ENCODE results near the gene SHC1. TPM values are rescaled to one million over a fixed set of nuclear protein-coding genes. Genes with fewer than 3 reads are reported as not detected.

The SHC1 gene
- polyA plus RNA-seq, 4 donors = 71.9 to 91.5 (median 80.8) TPM

- no peak for DNase-seq (ENCODE audit: low read depth in 4 of 4, low spot score in 2 of 4)
These were observed 10.0 kb downstream of the SHC1 start for GRCh38 chr1:154960446-154961136.

- no peak for DNase-seq (ENCODE audit: low read depth in 4 of 4, low spot score in 2 of 4)
These were observed 11.1 kb downstream of the SHC1 start for GRCh38 chr1:154959426-154959780.

GRCh38 chr1:154958681-154959425 is 11.7 kb downstream of the SHC1 start:
- DNase-seq (ENCODE audit: low read depth in 4 of 4, low spot score in 2 of 4) = no peak

- DNase-seq (ENCODE audit: low read depth in 4 of 4, low spot score in 2 of 4) = no peak
These were observed 12.5 kb downstream of the SHC1 start for GRCh38 chr1:154958036-154958435.

DNA sequence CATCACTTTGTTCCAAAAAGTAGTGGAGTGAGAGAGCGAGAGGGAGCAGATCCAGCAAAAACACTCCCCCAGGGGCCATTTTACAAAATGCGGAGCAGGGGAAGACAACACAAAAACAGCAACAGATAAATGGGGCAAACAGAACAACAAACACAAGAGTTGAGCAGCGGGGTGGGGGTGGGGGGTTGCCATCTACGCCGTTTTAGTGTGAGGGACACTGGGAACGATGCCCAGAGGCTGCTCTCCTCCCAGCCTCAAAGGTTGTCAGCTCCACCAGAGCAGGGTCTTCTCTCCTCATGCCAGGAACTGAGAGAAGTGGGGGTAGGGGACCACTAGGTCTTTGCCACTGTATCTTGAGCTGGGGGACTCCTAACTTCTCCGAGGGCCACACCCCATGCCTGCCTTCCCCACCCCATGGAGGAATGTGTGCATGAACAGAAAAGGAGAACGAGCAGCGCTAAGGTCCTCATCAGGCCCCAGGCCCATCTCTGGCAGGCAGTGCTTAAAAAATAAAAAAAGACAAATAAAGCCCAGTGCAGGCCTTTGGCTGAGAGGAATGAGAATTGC is 13.4 kb downstream of the SHC1 start:
- no peak for DNase-seq (ENCODE audit: low read depth in 4 of 4, low spot score in 2 of 4)

DNA sequence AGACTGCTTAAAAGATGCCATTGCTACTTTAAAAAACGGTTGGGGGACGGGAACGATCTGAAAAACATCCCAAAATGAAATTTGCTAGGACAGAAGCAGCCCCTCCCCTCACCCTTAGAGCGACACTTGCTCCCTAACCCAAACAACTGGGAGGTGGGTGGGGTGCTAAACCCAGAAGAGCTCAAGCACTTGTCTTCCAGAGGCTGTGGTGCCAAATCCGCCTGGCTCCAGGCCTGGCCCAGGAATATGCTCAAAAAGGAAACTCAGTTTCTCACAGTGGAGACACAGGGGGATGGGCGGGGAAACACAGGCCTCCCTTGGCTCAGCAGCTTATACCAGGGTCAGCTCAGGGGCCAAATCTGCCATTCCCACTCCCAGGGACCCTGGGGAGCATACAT is 14.0 kb downstream of the SHC1 start:
- DNase-seq (ENCODE audit: low read depth in 4 of 4, low spot score in 2 of 4) = no peak

DNA sequence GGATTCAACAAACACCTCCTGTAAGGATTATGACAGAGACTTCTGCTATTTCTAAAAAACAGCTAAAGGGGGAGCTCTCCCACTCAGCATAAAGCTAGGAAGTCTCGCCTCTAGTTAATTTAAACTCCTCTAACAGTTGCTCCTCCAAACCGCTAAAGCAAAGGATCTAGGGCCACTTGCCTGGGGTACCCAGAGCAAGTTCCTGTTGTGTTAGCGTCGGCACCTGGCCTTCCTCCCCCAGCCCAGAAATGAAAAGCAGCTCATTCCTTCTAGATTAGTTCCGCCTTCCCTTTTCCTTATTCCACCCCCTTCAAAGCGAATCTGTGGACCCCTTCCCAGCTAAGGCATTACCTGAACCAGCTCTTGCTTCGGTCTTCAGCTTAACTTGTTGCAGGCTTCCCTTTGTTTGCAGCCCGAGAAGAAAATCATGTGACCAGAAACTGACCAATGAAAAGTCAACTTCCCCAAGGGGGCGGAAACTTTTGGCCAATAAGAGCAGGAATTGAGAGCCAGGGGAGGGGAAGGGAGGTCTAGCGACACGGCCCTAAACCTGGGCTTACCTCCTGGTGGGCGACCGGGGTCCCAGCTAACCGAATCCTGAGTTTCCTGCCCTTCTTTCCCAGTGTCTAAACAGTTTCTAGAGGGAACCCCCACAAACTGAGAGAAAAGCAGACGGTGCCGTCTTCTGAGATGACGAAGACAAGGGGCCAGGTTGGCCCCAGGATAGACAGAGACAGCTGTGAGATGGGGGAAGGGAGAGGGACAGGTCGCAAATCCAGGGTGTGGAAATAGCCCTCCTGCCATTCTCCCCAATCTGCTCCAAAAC is 14.6 kb downstream of the SHC1 start, which contains the start of gene PBXIP1:
Gene PBXIP1, minus strand, starts transcription at position 382 of the 826 bp plus-strand sequence. CDS start 2,378 bp downstream, outside the sequence.
- peak; percentile 88 to 99 (median 94) for DNase-seq (ENCODE audit: low read depth in 4 of 4, low spot score in 2 of 4)

DNA sequence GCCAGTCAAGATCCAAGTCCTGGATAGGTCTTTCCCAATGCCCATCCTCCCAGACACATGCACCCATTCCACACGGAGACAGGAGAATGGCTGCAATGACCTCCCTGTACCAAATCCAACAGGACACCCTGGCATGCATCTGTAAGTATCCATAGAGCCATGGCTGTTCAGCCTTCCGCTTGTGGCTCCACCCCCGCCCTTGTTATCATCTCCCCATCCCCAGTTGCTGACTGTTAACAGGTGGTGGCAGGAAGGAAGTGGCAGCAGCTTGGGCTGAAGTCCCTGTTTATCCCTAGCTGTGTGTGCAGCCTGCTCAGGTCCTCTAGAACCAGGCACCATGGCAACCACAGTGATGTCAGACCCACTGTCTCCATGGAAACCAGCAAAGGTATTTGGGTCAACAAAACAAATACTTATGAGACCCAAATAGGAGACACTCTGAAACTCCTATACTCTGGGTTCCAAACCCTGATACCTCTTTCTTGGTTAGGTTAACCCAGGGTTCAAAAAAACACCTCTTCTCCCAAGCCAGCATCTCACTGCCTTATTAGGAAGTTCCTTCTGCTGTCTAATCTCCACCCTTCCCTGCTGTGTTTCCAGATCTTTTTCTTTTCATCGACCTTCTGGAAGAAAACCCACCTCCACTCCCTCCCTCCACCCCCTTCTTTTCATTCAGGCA is 15.4 kb downstream of the SHC1 start:
- DNase-seq (ENCODE audit: low read depth in 4 of 4, low spot score in 2 of 4) = no peak

DNA sequence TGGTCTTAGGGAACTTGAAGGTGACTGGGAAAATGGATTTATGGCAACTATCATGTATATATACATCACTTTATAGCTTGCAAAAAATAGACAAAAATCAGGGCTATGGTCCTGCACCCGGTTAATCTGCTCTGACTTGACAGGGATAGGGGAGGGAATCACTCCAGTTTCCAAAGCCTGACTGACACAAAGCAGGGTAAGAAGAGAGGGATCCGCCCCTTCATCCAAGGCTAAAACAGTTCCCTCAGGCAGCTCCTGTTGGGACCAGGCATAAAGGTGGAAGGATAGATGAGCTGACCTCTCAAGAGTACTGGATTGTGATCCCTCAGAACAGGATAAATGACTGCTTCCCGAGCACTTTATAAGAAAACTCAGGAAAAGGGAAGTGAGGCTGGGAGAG is 16.0 kb downstream of the SHC1 start:
- DNase-seq (ENCODE audit: low read depth in 4 of 4, low spot score in 2 of 4) = no peak

DNA sequence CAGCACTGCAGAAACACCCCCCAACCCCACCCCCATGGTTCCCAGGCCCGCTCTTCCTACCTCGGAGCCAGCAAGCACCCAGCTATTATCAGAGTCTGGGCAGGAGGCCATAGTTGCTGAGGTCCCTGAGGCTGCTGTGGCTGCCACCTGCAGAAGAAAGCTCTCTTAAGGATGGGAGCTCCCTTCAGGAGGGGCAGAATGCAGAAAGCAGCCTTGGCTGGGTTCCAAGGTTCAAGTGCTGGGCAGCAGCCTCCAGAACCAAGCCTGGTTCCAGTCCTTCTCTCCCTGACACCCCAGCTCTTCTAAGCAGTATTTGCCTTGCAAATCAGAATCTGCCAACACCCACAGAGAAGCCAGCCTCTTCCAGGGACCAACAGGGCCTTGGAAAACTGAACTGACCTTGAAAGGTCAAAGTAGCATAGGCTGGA is 16.9 kb downstream of the SHC1 start:
- no peak for DNase-seq (ENCODE audit: low read depth in 4 of 4, low spot score in 2 of 4)

- no peak for DNase-seq (ENCODE audit: low read depth in 4 of 4, low spot score in 2 of 4)
These were observed 17.9 kb downstream of the SHC1 start for GRCh38 chr1:154952664-154953063.

DNA sequence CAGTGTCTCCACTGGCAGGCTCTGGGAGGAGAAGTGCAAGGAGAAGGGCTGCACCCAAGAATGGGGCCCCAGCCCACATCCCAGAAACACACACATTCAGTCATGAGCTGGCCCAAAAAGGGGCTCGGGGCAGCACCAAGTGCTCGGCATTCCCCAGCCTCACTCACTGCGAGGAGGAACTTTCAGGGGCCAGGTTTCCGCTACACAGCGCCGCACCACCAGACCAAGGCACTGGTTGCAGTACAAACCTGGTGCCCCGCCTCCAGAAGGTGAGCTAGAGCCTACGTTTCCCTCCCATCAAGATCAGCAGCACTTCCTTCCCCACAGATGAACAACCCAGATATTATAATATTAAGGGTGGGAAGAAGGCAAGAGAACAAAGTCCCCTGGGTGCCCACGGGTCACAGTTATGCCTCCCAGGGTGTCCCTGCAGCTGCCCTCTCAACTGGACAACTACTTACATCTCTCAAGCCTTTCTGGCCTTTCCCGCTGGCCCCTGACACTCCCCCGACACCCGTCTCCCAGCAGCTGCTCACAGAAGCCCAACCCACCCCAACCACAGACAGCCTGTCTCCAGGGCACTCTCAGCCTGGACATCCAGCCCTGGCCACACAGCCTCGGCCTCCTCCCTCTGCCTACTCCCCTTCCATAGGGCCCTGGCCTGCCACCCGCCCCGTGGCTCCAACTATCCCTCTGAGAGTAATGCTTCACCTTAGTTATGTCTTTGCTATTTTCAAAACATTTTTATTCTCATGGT is 18.5 kb downstream of the SHC1 start:
- no peak for DNase-seq (ENCODE audit: low read depth in 4 of 4, low spot score in 2 of 4)

DNA sequence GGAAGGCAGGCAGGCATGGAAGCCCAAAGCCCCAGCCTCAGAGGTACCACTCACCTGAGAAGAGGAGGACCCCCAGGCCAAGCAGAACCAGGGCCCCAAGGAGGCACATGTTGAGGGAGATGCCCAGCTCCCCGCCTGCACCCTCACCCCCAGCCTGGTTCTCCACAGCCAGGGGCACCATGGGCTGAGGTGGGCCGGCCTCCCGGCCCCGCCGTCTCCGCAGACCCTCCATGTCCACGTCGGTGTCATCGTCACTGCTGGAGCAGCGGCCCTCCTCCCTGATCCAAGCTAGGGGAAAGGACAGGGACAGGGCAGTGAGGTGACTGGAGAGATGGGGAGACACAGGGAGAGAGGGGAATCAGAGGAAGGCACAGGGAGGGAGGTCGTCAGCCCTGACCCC is 22.5 kb downstream of the SHC1 start:
- no peak for DNase-seq (ENCODE audit: low read depth in 4 of 4, low spot score in 2 of 4)

DNA sequence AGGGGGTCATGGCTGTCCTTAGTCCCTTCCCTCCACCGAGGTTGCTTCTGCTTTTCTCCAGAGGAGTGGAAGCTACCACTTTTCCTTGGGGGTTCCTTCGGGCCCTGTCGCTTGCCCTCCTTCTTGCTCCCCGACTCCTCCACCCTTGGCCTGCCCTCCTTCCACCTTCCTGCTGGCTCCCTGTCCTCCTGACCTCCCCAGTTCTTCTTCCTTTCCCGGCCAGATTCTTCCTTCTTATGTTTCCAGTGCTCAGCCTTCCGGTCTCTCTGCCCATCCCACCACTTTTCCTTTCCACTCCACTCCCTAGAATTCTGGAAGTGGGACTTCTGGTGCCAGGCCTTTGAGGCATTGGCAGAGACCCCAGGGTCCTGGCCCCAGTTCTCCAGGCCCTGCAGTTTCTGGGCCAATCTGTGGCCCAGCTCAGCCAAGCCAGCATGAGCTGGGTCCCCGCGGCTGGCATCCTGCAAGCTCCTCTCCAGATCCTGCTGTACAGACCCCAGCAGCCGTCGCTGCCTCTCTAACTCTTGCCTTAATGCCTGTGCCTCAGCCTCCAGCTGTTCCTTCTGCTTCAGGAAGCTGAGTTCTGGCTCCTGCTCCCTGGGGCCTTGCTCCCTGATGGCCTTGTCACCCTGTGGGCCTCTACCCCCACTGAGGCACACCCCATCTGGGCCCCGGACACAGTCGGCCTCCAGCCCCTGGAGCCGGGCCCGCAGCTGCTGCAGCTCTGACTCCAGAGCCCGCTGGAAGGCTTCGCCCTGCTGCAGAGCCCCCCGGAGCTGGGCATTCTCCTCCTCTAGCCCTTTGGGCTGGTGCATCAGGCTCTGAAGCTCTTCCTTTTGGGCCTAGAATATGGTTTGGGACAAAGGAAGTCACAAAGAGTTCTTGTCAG is 24.3 kb downstream of the SHC1 start:
- DNase-seq (ENCODE audit: low read depth in 4 of 4, low spot score in 2 of 4) = no peak

DNA sequence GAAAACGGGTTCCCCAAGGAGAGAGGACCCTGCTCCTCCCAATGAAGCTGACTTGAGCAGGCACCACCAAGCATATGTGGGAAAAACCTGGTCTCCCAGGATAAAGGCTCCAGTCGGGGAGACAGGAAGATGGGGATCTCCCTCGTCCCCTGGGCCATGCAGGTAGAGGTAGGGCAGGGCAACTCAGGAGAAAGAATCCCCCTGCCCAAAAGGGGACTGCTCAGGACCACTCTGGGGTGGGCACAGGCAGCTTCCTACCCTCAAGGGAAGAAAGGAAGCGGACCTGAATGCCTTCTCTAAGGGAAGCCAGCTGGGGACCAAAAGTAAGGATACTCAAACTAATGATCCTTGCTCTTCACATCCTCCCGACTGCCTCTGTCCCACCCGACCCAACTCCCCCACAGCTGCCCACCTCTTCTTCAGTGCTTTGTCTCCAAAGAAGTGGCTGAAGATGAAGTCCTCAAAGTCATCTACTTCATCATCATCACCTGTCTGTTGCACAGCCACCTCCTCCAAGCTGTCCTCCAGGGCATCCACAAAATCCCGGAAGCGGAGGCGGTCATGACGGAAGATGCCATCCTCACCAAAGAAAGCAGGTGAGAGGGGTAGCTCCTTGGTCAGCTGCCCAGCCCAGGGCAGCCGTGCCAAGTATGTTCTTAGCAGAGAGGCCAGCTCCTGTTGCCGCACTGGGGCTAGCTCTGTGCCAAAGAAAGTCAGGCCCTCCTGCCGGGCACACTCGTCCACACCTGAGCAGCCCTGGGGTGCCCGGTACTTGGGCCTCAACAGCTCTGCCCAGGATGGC is 25.2 kb downstream of the SHC1 start:
- no peak for DNase-seq (ENCODE audit: low read depth in 4 of 4, low spot score in 2 of 4)

GRCh38 chr1:154944401-154945159 is 26.0 kb downstream of the SHC1 start:
- no peak for DNase-seq (ENCODE audit: low read depth in 4 of 4, low spot score in 2 of 4)

Data from left renal cortex interstitium (tissue), 4 donors.